HG03354 (cell line): ENCODE measurements around the gene DOCK3.

Source experiments
- ATAC-seq: cut with Tn5 transposase; IDR thresholded peaks from one replicate; pipeline ENCODE4 v1.9.1; 2021; ENCODE audit warnings: mild to moderate bottlenecking; ENCODE audit not compliant: unreplicated experiment, poor library complexity, severe bottlenecking

DOCK3 gene

GRCh38 chr3:50674349-50675178 is at the start of gene DOCK3:
TSS of gene DOCK3 (plus strand) at chr3:50674927. CDS start at chr3:50675264, 337 bp downstream.
- peak; percentile 51 for ATAC-seq

DNA sequence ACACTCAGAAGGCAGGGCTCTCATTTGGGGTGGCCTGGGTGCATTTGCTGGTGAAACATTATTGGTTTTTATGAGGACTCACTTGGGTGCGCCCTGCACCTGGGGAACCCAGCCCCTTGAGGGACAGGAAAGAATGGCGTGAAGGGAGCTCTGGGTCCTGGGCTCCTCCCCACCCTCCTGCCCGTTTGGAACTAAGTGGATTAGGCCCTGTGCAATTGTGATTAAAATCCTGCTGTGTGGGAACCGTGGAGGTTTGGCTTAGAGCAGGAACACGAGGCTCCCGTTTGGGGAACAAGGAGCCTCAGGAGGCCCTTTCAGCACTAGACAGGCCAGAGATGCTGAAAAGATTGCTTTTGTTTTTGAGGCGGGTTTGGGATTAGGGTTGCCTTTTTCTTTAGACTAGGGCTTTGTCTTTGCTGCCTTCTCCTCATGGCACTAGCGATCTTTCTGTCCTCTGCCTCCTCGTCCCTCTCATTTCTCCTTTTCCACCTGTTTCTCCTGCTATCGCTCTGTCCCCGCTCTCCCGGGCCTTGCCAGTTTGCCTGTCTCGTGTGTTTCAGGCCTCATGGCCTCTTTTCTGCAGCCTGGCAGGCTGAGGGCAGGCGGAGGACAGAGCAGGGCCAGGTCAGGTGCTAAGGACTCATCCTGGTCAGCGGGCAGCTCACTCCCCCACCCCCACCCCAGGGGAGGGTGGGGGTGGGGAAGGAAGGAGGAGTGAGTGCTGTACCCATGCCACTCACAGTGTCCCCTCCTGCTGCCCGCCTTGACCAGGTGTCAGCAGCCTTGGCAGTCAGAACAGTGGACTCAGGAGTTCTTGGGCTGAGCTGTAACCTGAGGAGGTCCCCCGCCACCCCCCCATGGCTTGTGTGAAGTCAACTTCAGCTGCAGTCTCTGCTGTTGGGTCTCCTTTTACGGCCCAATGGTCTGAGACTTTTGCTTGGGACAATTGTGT is 49.2 kb upstream of the DOCK3 start:
- ATAC-seq, result no peak

- no peak for ATAC-seq
Measured at GRCh38 chr3:50626401-50626800, 48.3 kb upstream of the DOCK3 start.

- no peak for ATAC-seq
Measured at GRCh38 chr3:50627407-50628051, 47.2 kb upstream of the DOCK3 start.

DNA sequence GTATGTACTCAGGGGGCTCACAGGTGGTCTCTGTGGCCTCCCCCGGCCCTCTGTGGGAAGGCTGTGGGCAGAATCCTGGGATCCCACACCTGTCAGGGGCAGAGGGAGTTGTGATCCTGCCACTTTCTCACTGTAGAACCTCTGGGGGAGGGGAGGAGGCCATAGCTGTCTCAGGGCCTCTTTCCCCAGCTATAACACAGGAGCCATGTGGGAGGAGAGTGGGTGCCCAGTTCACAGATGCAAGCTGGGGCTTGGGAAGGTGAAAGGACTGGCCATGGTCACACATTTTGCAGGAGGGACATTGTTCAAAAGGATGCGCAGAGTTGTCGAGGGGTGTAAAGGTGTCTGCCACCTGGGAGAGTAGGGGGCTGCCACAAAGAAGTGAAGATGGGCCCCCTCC is 46.1 kb upstream of the DOCK3 start:
- no peak for ATAC-seq

DNA sequence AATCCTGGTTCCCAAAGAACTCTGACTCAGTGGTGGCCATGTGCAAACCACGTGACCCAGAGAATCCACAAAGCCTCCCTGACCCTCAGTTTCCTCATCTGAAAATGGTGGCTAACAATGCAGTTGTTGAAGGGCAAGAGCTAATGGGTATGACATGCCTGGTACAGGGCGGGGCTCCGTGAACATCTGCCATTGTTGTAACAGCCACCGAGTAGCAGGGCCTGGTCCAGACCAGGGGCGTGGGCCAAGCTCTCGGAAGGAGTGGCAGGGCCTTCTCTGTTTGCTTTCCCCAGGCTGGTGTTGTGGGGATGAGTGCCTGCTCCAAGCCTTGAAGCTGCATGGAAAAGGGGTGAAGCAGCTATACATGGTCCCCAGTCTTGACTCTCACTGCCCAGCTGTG is 44.3 kb upstream of the DOCK3 start:
- ATAC-seq, result no peak

DNA sequence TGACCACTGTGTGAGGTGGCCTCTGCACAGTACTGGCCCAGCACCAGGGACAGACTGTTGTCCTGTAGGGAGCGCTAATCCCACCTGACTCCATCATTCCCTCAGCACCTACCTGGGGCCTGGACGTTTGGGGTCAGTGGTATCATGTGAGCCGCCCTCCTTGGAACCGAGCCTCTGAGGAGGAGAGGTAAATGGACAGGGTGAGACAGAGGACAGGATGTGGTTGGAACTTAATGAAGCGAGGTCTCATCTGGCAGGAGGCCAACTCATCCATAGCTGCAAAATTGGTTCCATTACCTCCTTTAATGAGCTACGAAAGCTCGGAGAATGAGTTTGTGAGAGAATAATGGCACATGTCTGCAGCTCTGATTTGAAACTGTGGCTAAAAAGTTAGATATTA is 43.9 kb upstream of the DOCK3 start:
- ATAC-seq, result no peak

DNA sequence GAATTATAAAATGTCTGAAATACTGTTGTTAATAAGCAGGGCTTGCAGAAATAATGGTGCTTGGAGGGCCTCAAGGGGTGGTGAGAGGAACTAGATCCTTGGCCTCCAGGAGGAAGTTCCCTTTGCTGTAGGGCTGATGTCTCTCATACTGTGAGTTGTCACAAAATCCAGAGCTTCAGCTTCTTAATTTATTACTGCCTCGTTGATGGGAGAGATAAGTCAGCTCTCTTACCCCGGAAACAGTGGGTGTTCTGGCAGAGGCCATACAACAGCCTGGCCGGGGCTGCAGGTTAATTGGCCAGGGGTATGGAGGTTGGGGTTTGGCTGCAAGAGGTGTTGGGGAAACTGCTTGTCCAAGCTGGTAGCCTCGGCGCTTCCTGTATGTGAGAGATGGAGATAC is 42.3 kb upstream of the DOCK3 start:
- no peak for ATAC-seq

DNA sequence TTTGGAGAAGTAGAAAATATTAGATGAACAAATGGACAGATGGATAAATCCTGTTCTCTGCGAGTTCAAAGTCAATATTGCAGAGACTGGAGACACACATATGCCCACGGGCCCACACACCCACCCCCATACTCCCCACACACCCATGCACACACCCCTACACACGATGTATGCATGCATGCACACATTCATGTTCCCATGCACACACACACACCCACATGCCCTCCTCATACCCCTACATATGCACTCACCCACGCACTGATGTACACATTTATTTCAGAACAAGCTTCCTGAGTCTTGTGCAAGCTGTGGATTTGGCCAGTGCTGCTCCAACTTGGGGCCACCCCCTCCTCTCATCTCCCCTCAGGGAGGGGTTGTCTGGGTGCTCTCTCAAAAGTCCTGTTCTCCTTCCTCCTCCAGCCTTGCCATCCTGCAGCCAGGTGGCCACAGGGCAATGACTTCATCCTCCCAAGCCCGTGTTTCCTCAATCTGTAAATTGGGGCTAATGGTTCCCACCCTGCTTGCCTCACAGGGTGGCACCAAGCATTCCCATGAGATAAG is 41.4 kb upstream of the DOCK3 start:
- no peak for ATAC-seq

GRCh38 chr3:50635066-50635465 is 39.7 kb upstream of the DOCK3 start:
- no peak for ATAC-seq

- ATAC-seq, result no peak
Measured at GRCh38 chr3:50637011-50637410, 37.7 kb upstream of the DOCK3 start.

- no peak for ATAC-seq
Measured at GRCh38 chr3:50637945-50638344, 36.8 kb upstream of the DOCK3 start.

GRCh38 chr3:50639055-50639494 is 35.7 kb upstream of the DOCK3 start:
- ATAC-seq, result no peak

- no peak for ATAC-seq
Measured at GRCh38 chr3:50642382-50642781, 32.3 kb upstream of the DOCK3 start.

DNA sequence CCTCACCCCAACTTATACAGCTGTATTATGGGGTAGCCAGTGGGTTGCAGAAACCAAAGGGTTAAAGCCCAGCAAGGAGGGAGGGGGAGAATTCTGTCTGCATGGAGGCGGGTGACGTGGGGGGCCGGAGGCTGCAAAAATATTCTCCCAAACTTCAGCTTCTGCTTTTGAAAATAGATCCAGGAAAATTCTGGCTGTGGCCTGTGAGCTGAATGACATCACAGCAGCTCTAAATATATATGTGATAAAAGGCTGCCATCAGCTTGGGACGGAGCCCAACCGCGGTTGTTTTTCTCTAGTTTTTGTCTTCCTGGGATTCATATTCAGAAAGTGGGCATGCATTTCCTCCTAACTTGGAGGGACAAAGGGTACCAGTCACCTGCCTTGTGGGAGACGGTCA is 30.2 kb upstream of the DOCK3 start:
- no peak for ATAC-seq

GRCh38 chr3:50645378-50645777 is 29.3 kb upstream of the DOCK3 start:
- ATAC-seq, result no peak

- no peak for ATAC-seq
Measured at GRCh38 chr3:50648313-50648712, 26.4 kb upstream of the DOCK3 start.

- ATAC-seq, result no peak
Measured at GRCh38 chr3:50648944-50649343, 25.8 kb upstream of the DOCK3 start.

- ATAC-seq, result no peak
Measured at GRCh38 chr3:50649451-50649931, 25.2 kb upstream of the DOCK3 start.

- no peak for ATAC-seq
Measured at GRCh38 chr3:50650018-50650417, 24.7 kb upstream of the DOCK3 start.
